ENCODE results near the gene ERP44.
A peak's percentile ranks its signal among the peaks of the same experiment; 100 is the strongest.
"Not testable (repeated sequence)": the region's sequence is repeated elsewhere in the genome, so short reads cannot be mapped to it uniquely, and the experiment has no call there.

Gene ERP44

GRCh38 chr9:100101608-100102007 is 2.8 kb upstream of the ERP44 start:
- Histone ChIP-seq H3K27ac (ENCODE audit: low read depth, low read length, severe bottlenecking) (no peak overlapping the region), H3K4me3 (ENCODE audit: extremely low read depth, insufficient read depth, low read length, poor library complexity, severe bottlenecking) (no peak overlapping the region), H3K4me1 (ENCODE audit: control insufficient read depth, insufficient read depth, low read length, poor library complexity, severe bottlenecking) (peaks cover 3% of the 10 kb centered on the region), H3K36me3 (ENCODE audit: control insufficient read depth, insufficient read depth, low read length) (peaks cover 27% of the 10 kb centered on the region), H3K9me3 (ENCODE audit: control insufficient read depth, low read length) (no peaks in the 10 kb centered on the region)
- 92% methylated on average over 6 of the region's 6 CpGs for WGBS, 2 experiments (ENCODE audit: insufficient coverage in 2 of 2)

- 100% methylated on average over 1 of the region's 2 CpGs; no CpG with 5 or more reads in 1 of the 2 experiments for WGBS, 2 experiments (ENCODE audit: insufficient coverage in 2 of 2)
- no peaks in the 10 kb centered on the region for H3K9me3 ChIP-seq (ENCODE audit: control insufficient read depth, low read length)
- H3K36me3 ChIP-seq (ENCODE audit: control insufficient read depth, insufficient read depth, low read length): peaks cover 14% of the 10 kb centered on the region
- peak overlapping the region; percentile 75 for H3K4me3 ChIP-seq (ENCODE audit: extremely low read depth, insufficient read depth, low read length, poor library complexity, severe bottlenecking)
- peak overlapping the region; percentile 71 for H3K27ac ChIP-seq (ENCODE audit: low read depth, low read length, severe bottlenecking)
- peaks cover 3% of the 10 kb centered on the region for H3K4me1 ChIP-seq (ENCODE audit: control insufficient read depth, insufficient read depth, low read length, poor library complexity, severe bottlenecking)
Observed at GRCh38 chr9:100100146-100100667, 1.4 kb upstream of the ERP44 start.

GRCh38 chr9:100099722-100100042 is 882 bp upstream of the ERP44 start:
- 8 to 24% methylated on average over 5 to 9 of the region's 10 CpGs for WGBS, 2 experiments (ENCODE audit: insufficient coverage in 2 of 2)
- peak overlapping the region; percentile 75 for H3K4me3 ChIP-seq (ENCODE audit: extremely low read depth, insufficient read depth, low read length, poor library complexity, severe bottlenecking)

GRCh38 chr9:100098046-100098886 is 534 bp downstream of the ERP44 start:
- Histone ChIP-seq H3K27ac (ENCODE audit: low read depth, low read length, severe bottlenecking) (peak overlapping the region; percentile 70), H3K36me3 (ENCODE audit: control insufficient read depth, insufficient read depth, low read length) (peaks cover 4% of the 10 kb centered on the region)
- WGBS, 2 experiments (ENCODE audit: insufficient coverage in 2 of 2): 3 to 4% methylated on average over 17 to 22 of the region's 37 CpGs

More at GRCh38 chr9:100099722-100100042, 882 bp upstream of the ERP44 start:
- H3K36me3 ChIP-seq (ENCODE audit: control insufficient read depth, insufficient read depth, low read length): peaks cover 11% of the 10 kb centered on the region
- peak overlapping the region; percentile 71 for H3K27ac ChIP-seq (ENCODE audit: low read depth, low read length, severe bottlenecking)
- H3K4me1 ChIP-seq (ENCODE audit: control insufficient read depth, insufficient read depth, low read length, poor library complexity, severe bottlenecking): peaks cover 3% of the 10 kb centered on the region
- H3K9me3 ChIP-seq (ENCODE audit: control insufficient read depth, low read length): no peaks in the 10 kb centered on the region

GRCh38 chr9:100096378-100096916 is 2.4 kb downstream of the ERP44 start:
- Histone ChIP-seq H3K9me3 (ENCODE audit: control insufficient read depth, low read length) (no peaks in the 10 kb centered on the region), H3K4me1 (ENCODE audit: control insufficient read depth, insufficient read depth, low read length, poor library complexity, severe bottlenecking) (peaks cover 3% of the 10 kb centered on the region), H3K4me3 (ENCODE audit: extremely low read depth, insufficient read depth, low read length, poor library complexity, severe bottlenecking) (no peak overlapping the region), H3K27ac (ENCODE audit: low read depth, low read length, severe bottlenecking) (no peak overlapping the region), H3K36me3 (ENCODE audit: control insufficient read depth, insufficient read depth, low read length) (peaks cover 4% of the 10 kb centered on the region)
- WGBS, 2 experiments (ENCODE audit: insufficient coverage in 2 of 2): 86 to 100% methylated on average over 1 to 2 of the region's 3 CpGs

More at GRCh38 chr9:100098046-100098886, 534 bp downstream of the ERP44 start:
- Histone ChIP-seq H3K4me1 (ENCODE audit: control insufficient read depth, insufficient read depth, low read length, poor library complexity, severe bottlenecking) (peaks cover 3% of the 10 kb centered on the region), H3K4me3 (ENCODE audit: extremely low read depth, insufficient read depth, low read length, poor library complexity, severe bottlenecking) (peak overlapping the region; percentile 75), H3K9me3 (ENCODE audit: control insufficient read depth, low read length) (no peaks in the 10 kb centered on the region)

- not testable (repeated sequence) for H3K27ac ChIP-seq (ENCODE audit: low read depth, low read length, severe bottlenecking); H3K36me3 ChIP-seq (ENCODE audit: control insufficient read depth, insufficient read depth, low read length); H3K4me3 ChIP-seq (ENCODE audit: extremely low read depth, insufficient read depth, low read length, poor library complexity, severe bottlenecking); H3K4me1 ChIP-seq (ENCODE audit: control insufficient read depth, insufficient read depth, low read length, poor library complexity, severe bottlenecking); H3K9me3 ChIP-seq (ENCODE audit: control insufficient read depth, low read length)
- WGBS, 2 experiments (ENCODE audit: insufficient coverage in 2 of 2): 90 to 100% methylated on average over 1 to 2 of the region's 2 CpGs
Observed at GRCh38 chr9:100094411-100094810, 4.4 kb downstream of the ERP44 start.

- no CpG with 5 or more reads among the region's 1 CpG for WGBS, 2 experiments (ENCODE audit: insufficient coverage in 2 of 2)
Observed at GRCh38 chr9:100092066-100092465, 6.7 kb downstream of the ERP44 start.

GRCh38 chr9:100091650-100092049 is 7.2 kb downstream of the ERP44 start:
- H3K27ac ChIP-seq (ENCODE audit: low read depth, low read length, severe bottlenecking): no peak overlapping the region
- H3K4me3 ChIP-seq (ENCODE audit: extremely low read depth, insufficient read depth, low read length, poor library complexity, severe bottlenecking): no peak overlapping the region
- no peaks in the 10 kb centered on the region for H3K9me3 ChIP-seq (ENCODE audit: control insufficient read depth, low read length)
- WGBS, 2 experiments (ENCODE audit: insufficient coverage in 2 of 2): no CpG with 5 or more reads among the region's 1 CpG
- no peaks in the 10 kb centered on the region for H3K4me1 ChIP-seq (ENCODE audit: control insufficient read depth, insufficient read depth, low read length, poor library complexity, severe bottlenecking)
- H3K36me3 ChIP-seq (ENCODE audit: control insufficient read depth, insufficient read depth, low read length): no peaks in the 10 kb centered on the region

More at GRCh38 chr9:100092066-100092465, 6.7 kb downstream of the ERP44 start:
- Histone ChIP-seq H3K4me3 (ENCODE audit: extremely low read depth, insufficient read depth, low read length, poor library complexity, severe bottlenecking) (no peak overlapping the region), H3K36me3 (ENCODE audit: control insufficient read depth, insufficient read depth, low read length) (no peaks in the 10 kb centered on the region), H3K4me1 (ENCODE audit: control insufficient read depth, insufficient read depth, low read length, poor library complexity, severe bottlenecking) (no peaks in the 10 kb centered on the region), H3K9me3 (ENCODE audit: control insufficient read depth, low read length) (no peaks in the 10 kb centered on the region), H3K27ac (ENCODE audit: low read depth, low read length, severe bottlenecking) (no peak overlapping the region)

GRCh38 chr9:100090880-100091279 is 7.9 kb downstream of the ERP44 start:
- no peaks in the 10 kb centered on the region for H3K9me3 ChIP-seq (ENCODE audit: control insufficient read depth, low read length)
- no peak overlapping the region for H3K27ac ChIP-seq (ENCODE audit: low read depth, low read length, severe bottlenecking)
- WGBS, 2 experiments (ENCODE audit: insufficient coverage in 2 of 2): no CpG with 5 or more reads among the region's 1 CpG
- no peaks in the 10 kb centered on the region for H3K4me1 ChIP-seq (ENCODE audit: control insufficient read depth, insufficient read depth, low read length, poor library complexity, severe bottlenecking)
- no peak overlapping the region for H3K4me3 ChIP-seq (ENCODE audit: extremely low read depth, insufficient read depth, low read length, poor library complexity, severe bottlenecking)
- no peaks in the 10 kb centered on the region for H3K36me3 ChIP-seq (ENCODE audit: control insufficient read depth, insufficient read depth, low read length)

- H3K4me3 ChIP-seq (ENCODE audit: extremely low read depth, insufficient read depth, low read length, poor library complexity, severe bottlenecking): no peak overlapping the region
Observed at GRCh38 chr9:100088202-100088601, 10.6 kb downstream of the ERP44 start.

GRCh38 chr9:100087218-100087617 is 11.6 kb downstream of the ERP44 start:
- Histone ChIP-seq H3K4me3 (ENCODE audit: extremely low read depth, insufficient read depth, low read length, poor library complexity, severe bottlenecking) (no peak overlapping the region), H3K4me1 (ENCODE audit: control insufficient read depth, insufficient read depth, low read length, poor library complexity, severe bottlenecking) (no peaks in the 10 kb centered on the region), H3K36me3 (ENCODE audit: control insufficient read depth, insufficient read depth, low read length) (no peaks in the 10 kb centered on the region), H3K27ac (ENCODE audit: low read depth, low read length, severe bottlenecking) (no peak overlapping the region), H3K9me3 (ENCODE audit: control insufficient read depth, low read length) (no peaks in the 10 kb centered on the region)
- 100% methylated on average over 1 of the region's 1 CpG; no CpG with 5 or more reads in 1 of the 2 experiments for WGBS, 2 experiments (ENCODE audit: insufficient coverage in 2 of 2)

More at GRCh38 chr9:100088202-100088601, 10.6 kb downstream of the ERP44 start:
- WGBS, 2 experiments (ENCODE audit: insufficient coverage in 2 of 2): 54 to 74% methylated on average over 3 to 4 of the region's 4 CpGs
- H3K4me1 ChIP-seq (ENCODE audit: control insufficient read depth, insufficient read depth, low read length, poor library complexity, severe bottlenecking): no peaks in the 10 kb centered on the region
- no peaks in the 10 kb centered on the region for H3K9me3 ChIP-seq (ENCODE audit: control insufficient read depth, low read length)
- no peaks in the 10 kb centered on the region for H3K36me3 ChIP-seq (ENCODE audit: control insufficient read depth, insufficient read depth, low read length)
- H3K27ac ChIP-seq (ENCODE audit: low read depth, low read length, severe bottlenecking): no peak overlapping the region

Measured in mesodermal cell (in vitro differentiated cells).